ENCODE measurements around the gene NEK6. TPM values are rescaled to one million over a fixed set of nuclear protein-coding genes. Genes with fewer than 3 reads are reported as not detected.

Gene NEK6
- total RNA-seq, 1 donor from 2014 or later = 47.7 TPM

GRCh38 chr9:124257070-124257843 is 492 bp upstream of the NEK6 start:
- Mint-ChIP-seq H3K27ac (peak overlapping the region; percentile 90), H3K9me3 (no peaks in the 10 kb centered on the region), H3K27me3 (ENCODE audit: low read depth) (no peaks in the 10 kb centered on the region), H3K4me1 (ENCODE audit: low read depth) (peaks cover 72% of the 10 kb centered on the region), H3K4me3 (ENCODE audit: low read depth) (peak overlapping the region; percentile 90), H3K36me3 (ENCODE audit: low read depth) (peaks cover 31% of the 10 kb centered on the region)
- intact Hi-C loops (cut with micrococcal nuclease) = no loop called here
- no peak for DNase-seq (ENCODE audit: low spot score)

- DNase-seq (ENCODE audit: low spot score) = no peak
- Mint-ChIP-seq H3K27me3 (ENCODE audit: low read depth) (no peaks in the 10 kb centered on the region), H3K9me3 (no peaks in the 10 kb centered on the region), H3K36me3 (ENCODE audit: low read depth) (peaks cover 37% of the 10 kb centered on the region), H3K4me1 (ENCODE audit: low read depth) (peaks cover 67% of the 10 kb centered on the region), H3K4me3 (ENCODE audit: low read depth) (peak overlapping the region; percentile 97), H3K27ac (peak overlapping the region; percentile 94)
- intact Hi-C loops (cut with micrococcal nuclease) = no loop called here
Observed at GRCh38 chr9:124258607-124259157, 933 bp downstream of the NEK6 start.

GRCh38 chr9:124259158-124259808 is 1.5 kb downstream of the NEK6 start:
- intact Hi-C loops (cut with micrococcal nuclease) = no loop called here
- Mint-ChIP-seq H3K36me3 (ENCODE audit: low read depth) (peaks cover 37% of the 10 kb centered on the region), H3K4me3 (ENCODE audit: low read depth) (peak overlapping the region; percentile 97), H3K9me3 (no peaks in the 10 kb centered on the region), H3K27ac (peak overlapping the region; percentile 43), H3K27me3 (ENCODE audit: low read depth) (no peaks in the 10 kb centered on the region), H3K4me1 (ENCODE audit: low read depth) (peaks cover 61% of the 10 kb centered on the region)
- no peak for DNase-seq (ENCODE audit: low spot score)

GRCh38 chr9:124260769-124261603 is 3.2 kb downstream of the NEK6 start:
- H3K4me1 Mint-ChIP-seq (ENCODE audit: low read depth) = peaks cover 49% of the 10 kb centered on the region
- H3K27ac Mint-ChIP-seq = peak overlapping the region; percentile 28
- H3K4me3 Mint-ChIP-seq (ENCODE audit: low read depth) = peak overlapping the region; percentile 37
- H3K27me3 Mint-ChIP-seq (ENCODE audit: low read depth) = no peaks in the 10 kb centered on the region
- peaks cover 47% of the 10 kb centered on the region for H3K36me3 Mint-ChIP-seq (ENCODE audit: low read depth)
- no peak for DNase-seq (ENCODE audit: low spot score)
- H3K9me3 Mint-ChIP-seq = no peaks in the 10 kb centered on the region
- intact Hi-C loops (cut with micrococcal nuclease) = no loop called here

GRCh38 chr9:124261736-124262648 is 4.2 kb downstream of the NEK6 start:
- Mint-ChIP-seq H3K4me1 (ENCODE audit: low read depth) (peaks cover 42% of the 10 kb centered on the region), H3K36me3 (ENCODE audit: low read depth) (peaks cover 47% of the 10 kb centered on the region), H3K27ac (peak overlapping the region; percentile 17), H3K9me3 (no peaks in the 10 kb centered on the region), H3K27me3 (ENCODE audit: low read depth) (no peaks in the 10 kb centered on the region), H3K4me3 (ENCODE audit: low read depth) (peak overlapping the region; percentile 35)
- intact Hi-C loops (cut with micrococcal nuclease) = no loop called here
- DNase-seq (ENCODE audit: low spot score) = no peak

- intact Hi-C loops (cut with micrococcal nuclease) = no loop called here
- H3K27ac Mint-ChIP-seq = no peak overlapping the region
Observed at GRCh38 chr9:124262649-124262972, 4.9 kb downstream of the NEK6 start.

GRCh38 chr9:124263213-124263612 is 5.5 kb downstream of the NEK6 start:
- intact Hi-C loops (cut with micrococcal nuclease) = no loop called here
- no peaks in the 10 kb centered on the region for H3K27me3 Mint-ChIP-seq (ENCODE audit: low read depth)
- peaks cover 43% of the 10 kb centered on the region for H3K36me3 Mint-ChIP-seq (ENCODE audit: low read depth)
- H3K4me3 Mint-ChIP-seq (ENCODE audit: low read depth) = no peak overlapping the region
- DNase-seq (ENCODE audit: low spot score) = no peak
- H3K9me3 Mint-ChIP-seq = no peaks in the 10 kb centered on the region
- peaks cover 40% of the 10 kb centered on the region for H3K4me1 Mint-ChIP-seq (ENCODE audit: low read depth)
- no peak overlapping the region for H3K27ac Mint-ChIP-seq

More at GRCh38 chr9:124262649-124262972, 4.9 kb downstream of the NEK6 start:
- no peak for DNase-seq (ENCODE audit: low spot score)
- no peaks in the 10 kb centered on the region for H3K9me3 Mint-ChIP-seq
- H3K27me3 Mint-ChIP-seq (ENCODE audit: low read depth) = no peaks in the 10 kb centered on the region
- H3K4me1 Mint-ChIP-seq (ENCODE audit: low read depth) = peaks cover 41% of the 10 kb centered on the region
- no peak overlapping the region for H3K4me3 Mint-ChIP-seq (ENCODE audit: low read depth)
- H3K36me3 Mint-ChIP-seq (ENCODE audit: low read depth) = peaks cover 44% of the 10 kb centered on the region

- H3K27me3 Mint-ChIP-seq (ENCODE audit: low read depth) = no peaks in the 10 kb centered on the region
- intact Hi-C loops (cut with micrococcal nuclease) = no loop called here
Observed at GRCh38 chr9:124263800-124264426, 6.2 kb downstream of the NEK6 start.

GRCh38 chr9:124264823-124265233 is 7.1 kb downstream of the NEK6 start:
- intact Hi-C loops (cut with micrococcal nuclease) = no loop called here
- Mint-ChIP-seq H3K27me3 (ENCODE audit: low read depth) (no peaks in the 10 kb centered on the region), H3K36me3 (ENCODE audit: low read depth) (peaks cover 32% of the 10 kb centered on the region), H3K4me3 (ENCODE audit: low read depth) (no peak overlapping the region), H3K27ac (no peak overlapping the region), H3K9me3 (no peaks in the 10 kb centered on the region), H3K4me1 (ENCODE audit: low read depth) (peaks cover 28% of the 10 kb centered on the region)
- no peak for DNase-seq (ENCODE audit: low spot score)

More at GRCh38 chr9:124263800-124264426, 6.2 kb downstream of the NEK6 start:
- Mint-ChIP-seq H3K36me3 (ENCODE audit: low read depth) (peaks cover 36% of the 10 kb centered on the region), H3K4me3 (ENCODE audit: low read depth) (no peak overlapping the region), H3K4me1 (ENCODE audit: low read depth) (peaks cover 35% of the 10 kb centered on the region), H3K9me3 (no peaks in the 10 kb centered on the region), H3K27ac (no peak overlapping the region)
- no peak for DNase-seq (ENCODE audit: low spot score)

GRCh38 chr9:124265551-124265950 is 7.8 kb downstream of the NEK6 start:
- Mint-ChIP-seq H3K27me3 (ENCODE audit: low read depth) (no peaks in the 10 kb centered on the region), H3K36me3 (ENCODE audit: low read depth) (peaks cover 37% of the 10 kb centered on the region), H3K4me1 (ENCODE audit: low read depth) (peaks cover 27% of the 10 kb centered on the region), H3K9me3 (no peaks in the 10 kb centered on the region), H3K4me3 (ENCODE audit: low read depth) (no peak overlapping the region), H3K27ac (peak overlapping the region; percentile 4)
- DNase-seq (ENCODE audit: low spot score) = no peak
- intact Hi-C loops (cut with micrococcal nuclease) = no loop called here

- DNase-seq (ENCODE audit: low spot score) = no peak
- Mint-ChIP-seq H3K27ac (no peak overlapping the region), H3K4me3 (ENCODE audit: low read depth) (no peak overlapping the region), H3K4me1 (ENCODE audit: low read depth) (peaks cover 22% of the 10 kb centered on the region), H3K9me3 (no peaks in the 10 kb centered on the region), H3K27me3 (ENCODE audit: low read depth) (no peaks in the 10 kb centered on the region), H3K36me3 (ENCODE audit: low read depth) (peaks cover 31% of the 10 kb centered on the region)
- intact Hi-C loops (cut with micrococcal nuclease) = no loop called here
Observed at GRCh38 chr9:124266139-124266825, 8.5 kb downstream of the NEK6 start.

All from activated T-helper 2 cell treated with anti-CD3 and anti-CD28 coated beads, Interferon-gamma antibody, Interleukin-2, Interleukin-4, amounts not matched to agents 10 μg/mL and 5 μg/mL and 100 μg/mL, durations not matched to agents 14 hours and 24 hours and 36 hours (primary cell).